ENCODE results near the gene PLXDC2.

The PLXDC2 gene

GRCh38 chr10:20265146-20265545 lies 448.9 kb downstream of the PLXDC2 start:
- H3K4me2 ChIP-seq (ENCODE audit: low read depth, low read length, poor library complexity, severe bottlenecking): no peak overlapping the region
- H3K36me3 ChIP-seq (ENCODE audit: insufficient read depth, low read length): no peaks in the 10 kb centered on the region
- no peak overlapping the region for H2AFZ ChIP-seq (ENCODE audit: low read length)
- no peaks in the 10 kb centered on the region for H3K79me2 ChIP-seq (ENCODE audit: insufficient read depth, low read length)
- H3F3A ChIP-seq (ENCODE audit: low read depth): no peaks in the 10 kb centered on the region
- no peaks in the 10 kb centered on the region for H3K9me2 ChIP-seq (replicated peaks; ENCODE audit: low read depth, low read length)
- H3K4me3 ChIP-seq (ENCODE audit: low read length, poor library complexity, severe bottlenecking): no peak overlapping the region
- no peaks in the 10 kb centered on the region for H3K27me3 ChIP-seq (ENCODE audit: insufficient read depth, low read length, poor library complexity, severe bottlenecking)
- no peaks in the 10 kb centered on the region for H3K4me1 ChIP-seq (ENCODE audit: insufficient read depth, low read length, poor library complexity, severe bottlenecking)
- no peak for TF ChIP-seq CTCF (conservative IDR thresholded peaks at IDR 0.05; ENCODE audit: low read length)
- no peaks in the 10 kb centered on the region for H3K9me3 ChIP-seq (ENCODE audit: insufficient read depth, low read depth, low read length)
- no peaks in the 10 kb centered on the region for H4K20me1 ChIP-seq (ENCODE audit: insufficient read depth, low read length, poor library complexity, severe bottlenecking)
- H3K9ac ChIP-seq (ENCODE audit: low read depth, low read length, poor library complexity, severe bottlenecking): no peak overlapping the region

GRCh38 chr10:20267734-20268133 lies 451.5 kb downstream of the PLXDC2 start:
- Histone ChIP-seq H3F3A (ENCODE audit: low read depth) (no peaks in the 10 kb centered on the region), H3K4me2 (ENCODE audit: low read depth, low read length, poor library complexity, severe bottlenecking) (no peak overlapping the region), H3K27me3 (ENCODE audit: insufficient read depth, low read length, poor library complexity, severe bottlenecking) (no peaks in the 10 kb centered on the region), H3K9me3 (ENCODE audit: insufficient read depth, low read depth, low read length) (no peaks in the 10 kb centered on the region), H3K9ac (ENCODE audit: low read depth, low read length, poor library complexity, severe bottlenecking) (no peak overlapping the region), H3K79me2 (ENCODE audit: insufficient read depth, low read length) (no peaks in the 10 kb centered on the region), H3K4me3 (ENCODE audit: low read length, poor library complexity, severe bottlenecking) (no peak overlapping the region), H2AFZ (ENCODE audit: low read length) (no peak overlapping the region), H4K20me1 (ENCODE audit: insufficient read depth, low read length, poor library complexity, severe bottlenecking) (no peaks in the 10 kb centered on the region), H3K36me3 (ENCODE audit: insufficient read depth, low read length) (no peaks in the 10 kb centered on the region), H3K4me1 (ENCODE audit: insufficient read depth, low read length, poor library complexity, severe bottlenecking) (no peaks in the 10 kb centered on the region), H3K9me2 (replicated peaks; ENCODE audit: low read depth, low read length) (no peaks in the 10 kb centered on the region)
- TF ChIP-seq CTCF (conservative IDR thresholded peaks at IDR 0.05; ENCODE audit: low read length) (no peak), EZH2phosphoT487 (IDR thresholded peaks at IDR 0.05; ENCODE audit: borderline replicate concordance) (no peak)

GRCh38 chr10:20271490-20271889 lies 455.3 kb downstream of the PLXDC2 start:
- Histone ChIP-seq H3K27me3 (ENCODE audit: insufficient read depth, low read length, poor library complexity, severe bottlenecking) (no peaks in the 10 kb centered on the region), H3K9me2 (replicated peaks; ENCODE audit: low read depth, low read length) (no peaks in the 10 kb centered on the region), H2AFZ (ENCODE audit: low read length) (no peak overlapping the region), H3F3A (ENCODE audit: low read depth) (no peaks in the 10 kb centered on the region), H3K9me3 (ENCODE audit: insufficient read depth, low read depth, low read length) (no peaks in the 10 kb centered on the region), H4K20me1 (ENCODE audit: insufficient read depth, low read length, poor library complexity, severe bottlenecking) (no peaks in the 10 kb centered on the region), H3K4me1 (ENCODE audit: insufficient read depth, low read length, poor library complexity, severe bottlenecking) (no peaks in the 10 kb centered on the region), H3K4me2 (ENCODE audit: low read depth, low read length, poor library complexity, severe bottlenecking) (no peak overlapping the region), H3K9ac (ENCODE audit: low read depth, low read length, poor library complexity, severe bottlenecking) (no peak overlapping the region), H3K79me2 (ENCODE audit: insufficient read depth, low read length) (no peaks in the 10 kb centered on the region), H3K4me3 (ENCODE audit: low read length, poor library complexity, severe bottlenecking) (no peak overlapping the region), H3K36me3 (ENCODE audit: insufficient read depth, low read length) (no peaks in the 10 kb centered on the region)
- TF ChIP-seq EZH2phosphoT487 (IDR thresholded peaks at IDR 0.05; ENCODE audit: borderline replicate concordance) (no peak), CTCF (conservative IDR thresholded peaks at IDR 0.05; ENCODE audit: low read length) (no peak)

Data from Loucy (cell line).